Right cardiac atrium (tissue), 5 donors: ENCODE results near the gene SLC22A4. TPM values are rescaled to one million over a fixed set of nuclear protein-coding genes. Genes with fewer than 3 reads are reported as not detected.

Experiments used
- ATAC-seq, 2 donors: fragments of 200-7000 bp; cut with Tn5 transposase; one replicate each; pipeline versions ENCODE4 v1.8.0 to v1.9.1; 2020; ENCODE audit warnings: moderate library complexity in 2 of 2, mild to moderate bottlenecking in 1 of 2
- DNase-seq, 3 donors: peaks; one replicate each; pipeline ENCODE4 v3.0.0-alpha.2; 2020
- H3K27ac ChIP-seq: one replicate; pipeline ENCODE4 v1.5.1; 2013; ENCODE audit warnings: mild to moderate bottlenecking, low read length, control low read depth, moderate library complexity
- H3K27me3 ChIP-seq: one replicate; pipeline ENCODE4 v1.6.1; 2013; ENCODE audit not compliant: control insufficient read depth, insufficient read depth
- H3K4me1 ChIP-seq: one replicate; pipeline ENCODE4 v1.6.1; 2013; ENCODE audit warnings: low read length; ENCODE audit not compliant: control insufficient read depth, insufficient read depth
- H3K4me3 ChIP-seq: one replicate; pipeline ENCODE4 v1.5.1; 2013; ENCODE audit warnings: low read length, control low read depth
- H3K9me3 ChIP-seq: one replicate; pipeline ENCODE4 v1.6.1; 2013; ENCODE audit warnings: low read length; ENCODE audit not compliant: control insufficient read depth
- WGBS: extraction: QIAGEN DNeasy Blood & Tissue Kit; methylation state at CpG from one replicate; pipeline ENCODE4 v1.1.7; 2013; 5-methylcytosine and 5-hydroxymethylcytosine counted together
- intact Hi-C, 4 donors: fragments of 100-400 bp; cut with DNase I; formaldehyde crosslinking; loops; one replicate each; pipeline versions ENCODE4 v1.11.0 to v1.14.0; 2022 to 2023
- polyA plus RNA-seq: library from polyadenylated mRNA; stranded (reverse); fragments of 200-250 nt; gene quantifications from one replicate; pipeline ENCODE4 v1.2.3, GENCODE V29; 2013
- total RNA-seq, 4 donors: library from RNA; stranded (reverse); fragmentation: NEBNext Ultra II Directional; extraction: Animal tissue kit (Norgen Biotek cat#: 25700); gene quantifications; one replicate each; pipeline ENCODE4 v1.2.1, GENCODE V29; 2021
- donor health status: healthy with polysubstance abuse.
- donor health status: DM: no; HTN: yes; CAD: no.
- donor health status: DM: no; HTN: no; CAD: no.
- donor health status: DM: no; HTN: yes; CAD: no; lungs with severe emphysema.
- donor health status: DM: yes; HTN: yes; CAD: no.

Gene SLC22A4
- total and polyA plus RNA-seq, 5 donors = 0.86 to 6.5 (median 2.1) TPM

DNA sequence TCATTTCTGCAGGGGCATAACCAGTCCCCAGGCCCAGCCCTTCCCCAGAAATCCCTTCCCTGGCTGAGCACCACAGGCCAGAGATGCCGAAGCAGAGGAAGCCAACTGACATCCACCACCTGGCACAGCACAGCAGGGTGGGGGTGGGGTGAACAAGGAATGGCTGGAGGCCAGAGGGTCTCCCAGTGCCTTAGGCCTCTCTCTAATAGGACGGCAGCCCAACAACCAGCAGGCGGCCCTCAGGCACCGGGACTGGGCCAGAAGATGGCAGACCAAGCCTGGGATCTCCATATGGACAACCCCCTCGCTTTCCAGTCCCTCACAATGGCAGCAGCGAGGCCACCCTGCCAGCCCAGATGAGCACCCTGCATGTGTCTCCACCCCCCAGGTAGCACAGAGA, 23.5 kb upstream of the SLC22A4 start:
- peak in 2 of 3 donors; percentile 7 to 44 for DNase-seq
- intact Hi-C loops = no loop called here
- ATAC-seq = no peak
- 90% methylated on average over 6 of the region's 6 CpGs for WGBS
- no peaks in the 10 kb centered on the region for H3K27me3 ChIP-seq
- H3K4me3 ChIP-seq = no peak overlapping the region
- H3K4me1 ChIP-seq = peaks cover 4% of the 10 kb centered on the region
- H3K9me3 ChIP-seq = no peaks in the 10 kb centered on the region
- H3K27ac ChIP-seq = no peak overlapping the region

DNA sequence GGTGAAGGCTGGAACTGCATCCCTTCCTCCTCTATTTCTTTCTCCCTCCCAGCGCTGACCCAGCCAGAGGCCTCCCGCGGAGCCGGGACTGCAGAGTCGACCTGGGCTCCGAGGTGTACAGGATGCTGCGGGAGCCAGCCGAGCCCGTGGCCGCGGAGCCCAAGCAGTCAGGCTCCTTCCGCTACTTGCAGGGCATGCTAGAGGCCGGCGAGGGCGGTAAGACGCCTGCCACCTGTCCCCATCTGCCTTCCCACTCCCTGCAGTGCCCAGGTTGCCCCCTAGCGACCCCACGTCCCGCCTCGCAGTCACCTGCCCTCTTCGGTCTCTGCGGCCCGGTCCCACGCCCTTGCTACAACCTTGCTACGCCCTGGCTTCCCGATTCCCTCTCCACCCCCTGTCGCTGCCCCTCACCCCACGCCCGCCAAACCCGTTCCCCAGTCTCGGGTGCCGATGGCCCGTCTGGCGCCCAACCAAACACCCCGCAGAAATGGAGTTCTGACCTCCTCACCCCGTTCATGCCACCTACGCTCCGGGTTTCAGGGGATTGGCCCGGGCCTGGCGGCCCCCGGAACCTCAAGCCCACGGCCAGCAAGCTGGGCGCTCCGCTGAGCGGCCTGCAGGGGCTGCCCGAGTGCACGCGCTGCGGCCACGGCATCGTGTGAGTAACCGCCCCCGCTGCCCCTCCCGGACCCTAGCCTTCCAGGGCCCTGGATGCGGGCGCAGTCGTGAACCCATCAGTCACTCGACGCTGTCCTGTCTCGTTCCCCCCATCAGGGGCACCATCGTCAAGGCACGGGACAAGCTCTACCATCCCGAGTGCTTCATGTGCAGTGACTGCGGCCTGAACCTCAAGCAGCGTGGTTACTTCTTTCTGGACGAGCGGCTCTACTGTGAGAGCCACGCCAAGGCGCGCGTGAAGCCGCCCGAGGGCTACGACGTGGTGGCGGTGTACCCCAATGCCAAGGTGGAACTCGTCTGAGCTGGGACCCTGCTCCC, 22.6 kb upstream of the SLC22A4 start:
- no peak overlapping the region for H3K27ac ChIP-seq
- H3K4me1 ChIP-seq = no peaks in the 10 kb centered on the region
- ATAC-seq (peak; percentile 4 to 15), DNase-seq (peak; percentile 24 to 61 (median 60))
- no peaks in the 10 kb centered on the region for H3K27me3 ChIP-seq
- WGBS = 77% methylated on average over 77 of the region's 77 CpGs
- intact Hi-C loops = no loop called here
- H3K4me3 ChIP-seq = no peak overlapping the region
- H3K9me3 ChIP-seq = no peaks in the 10 kb centered on the region

DNA sequence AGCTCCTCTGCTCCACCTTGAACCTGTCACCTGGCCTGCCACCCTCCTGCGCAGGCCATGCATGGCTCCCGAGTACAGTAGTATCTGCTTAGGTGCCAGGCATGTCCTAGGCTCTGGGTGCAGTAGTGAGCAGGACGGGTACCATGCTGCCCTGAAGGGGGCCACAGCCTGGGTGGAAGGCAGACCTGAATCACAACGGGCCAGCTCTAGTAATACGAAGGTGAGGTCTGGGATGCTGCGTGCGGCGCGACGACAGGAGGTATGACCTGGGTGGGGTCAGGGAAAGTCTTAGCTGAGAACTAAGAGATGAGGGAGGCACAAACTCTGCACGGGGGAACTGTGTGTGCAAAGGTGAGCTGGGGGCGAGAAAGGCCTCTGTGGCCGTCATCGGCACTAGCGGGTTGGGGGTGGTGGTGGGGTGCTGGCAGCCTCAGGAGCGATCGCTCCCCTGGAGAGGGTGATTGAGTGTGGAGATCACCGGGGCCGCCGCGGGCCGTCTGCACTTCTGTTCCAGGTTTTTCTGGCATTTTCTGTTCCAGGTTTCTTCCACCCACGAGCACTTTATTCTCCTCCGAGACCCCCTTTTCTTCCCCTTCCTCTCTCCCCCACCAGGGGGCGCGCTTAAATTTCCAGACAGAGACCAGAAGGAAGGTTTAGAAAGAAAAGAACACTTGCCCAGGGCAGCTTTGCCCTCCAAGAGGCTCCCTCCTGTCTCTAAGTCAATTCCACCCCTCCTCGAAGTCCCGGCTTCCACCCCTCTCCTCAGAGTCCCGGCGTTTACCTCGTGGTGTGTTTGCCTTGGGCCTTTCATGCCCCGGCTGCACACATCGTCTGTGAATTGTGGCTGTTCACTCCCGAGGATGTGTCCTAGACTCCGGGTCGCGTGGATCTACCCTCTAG, 21.6 kb upstream of the SLC22A4 start:
- H3K27ac ChIP-seq = no peak overlapping the region
- DNase-seq (peak; percentile 57 to 83 (median 80)), ATAC-seq (peak in 1 of 2 donors; percentile 8)
- 57% methylated on average over 37 of the region's 37 CpGs for WGBS
- H3K4me1 ChIP-seq = no peaks in the 10 kb centered on the region
- intact Hi-C loops = no loop called here
- H3K9me3 ChIP-seq = no peaks in the 10 kb centered on the region
- no peaks in the 10 kb centered on the region for H3K27me3 ChIP-seq
- H3K4me3 ChIP-seq = peak overlapping the region; percentile 9

DNA sequence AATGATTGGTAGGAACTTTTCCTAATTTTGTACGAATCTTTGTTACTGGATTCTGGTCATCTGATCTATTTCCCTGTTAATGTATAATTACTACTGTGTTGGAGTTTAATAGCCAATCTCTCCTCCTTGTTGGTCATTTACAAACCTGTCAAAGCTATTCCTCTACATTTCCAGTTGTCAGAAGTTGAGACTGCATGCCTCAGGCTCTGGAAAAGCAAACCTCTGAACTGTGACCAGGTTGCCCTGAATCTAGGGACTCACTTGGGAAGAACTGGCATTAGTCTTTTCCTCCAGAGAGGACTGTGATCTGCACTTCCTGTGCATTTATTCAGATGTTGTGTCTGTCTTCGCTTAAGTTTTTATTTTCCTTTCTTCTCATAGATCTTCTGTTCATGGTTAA, 20.6 kb upstream of the SLC22A4 start:
- no peaks in the 10 kb centered on the region for H3K9me3 ChIP-seq
- ATAC-seq (no peak), DNase-seq (no peak)
- H3K27me3 ChIP-seq = no peaks in the 10 kb centered on the region
- H3K4me3 ChIP-seq = no peak overlapping the region
- WGBS = 80% methylated on average over 2 of the region's 2 CpGs
- H3K27ac ChIP-seq = no peak overlapping the region
- intact Hi-C loops = no loop called here
- H3K4me1 ChIP-seq = no peaks in the 10 kb centered on the region

DNA sequence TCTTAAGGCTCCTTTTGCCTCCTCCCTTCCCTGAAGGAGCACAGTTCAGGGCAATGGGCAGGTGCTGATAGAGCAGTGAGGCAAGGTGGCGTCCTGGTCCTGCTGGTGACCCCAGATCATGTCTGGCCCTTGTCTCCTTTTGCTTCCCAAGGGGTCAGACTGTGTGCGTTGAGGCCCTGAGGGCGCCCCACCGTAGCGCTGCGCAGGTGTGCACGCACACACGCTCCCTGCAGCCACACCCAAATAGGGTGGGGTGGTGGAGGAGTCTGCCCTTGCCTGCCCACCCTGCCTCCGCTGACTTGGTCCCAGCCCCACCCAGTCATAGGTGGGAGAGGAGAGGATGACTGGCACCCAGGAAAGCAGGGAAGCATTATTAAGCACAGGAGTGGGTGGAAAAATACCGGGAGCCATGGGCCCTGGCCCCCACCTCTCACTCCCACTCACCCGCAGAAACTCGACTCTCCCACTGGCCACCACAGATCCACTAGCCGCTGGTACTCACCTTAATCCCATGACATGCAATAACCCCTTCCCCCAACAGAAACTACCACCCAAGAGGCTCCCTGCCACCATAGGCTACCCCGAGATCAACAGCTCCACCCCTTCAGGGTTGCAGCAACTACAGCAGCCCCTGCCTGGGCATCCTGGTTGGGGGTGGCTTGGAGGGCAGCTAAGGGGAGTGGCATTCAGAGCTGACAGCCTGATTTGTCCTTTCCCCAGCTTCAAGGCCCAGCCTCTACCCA, 20.0 kb upstream of the SLC22A4 start:
- WGBS = 93% methylated on average over 14 of the region's 14 CpGs
- DNase-seq (peak in 2 of 3 donors; percentile 7 to 58), ATAC-seq (no peak)
- no peak overlapping the region for H3K4me3 ChIP-seq
- intact Hi-C loops = no loop called here
- H3K4me1 ChIP-seq = no peaks in the 10 kb centered on the region
- no peaks in the 10 kb centered on the region for H3K9me3 ChIP-seq
- no peaks in the 10 kb centered on the region for H3K27me3 ChIP-seq
- no peak overlapping the region for H3K27ac ChIP-seq

DNA sequence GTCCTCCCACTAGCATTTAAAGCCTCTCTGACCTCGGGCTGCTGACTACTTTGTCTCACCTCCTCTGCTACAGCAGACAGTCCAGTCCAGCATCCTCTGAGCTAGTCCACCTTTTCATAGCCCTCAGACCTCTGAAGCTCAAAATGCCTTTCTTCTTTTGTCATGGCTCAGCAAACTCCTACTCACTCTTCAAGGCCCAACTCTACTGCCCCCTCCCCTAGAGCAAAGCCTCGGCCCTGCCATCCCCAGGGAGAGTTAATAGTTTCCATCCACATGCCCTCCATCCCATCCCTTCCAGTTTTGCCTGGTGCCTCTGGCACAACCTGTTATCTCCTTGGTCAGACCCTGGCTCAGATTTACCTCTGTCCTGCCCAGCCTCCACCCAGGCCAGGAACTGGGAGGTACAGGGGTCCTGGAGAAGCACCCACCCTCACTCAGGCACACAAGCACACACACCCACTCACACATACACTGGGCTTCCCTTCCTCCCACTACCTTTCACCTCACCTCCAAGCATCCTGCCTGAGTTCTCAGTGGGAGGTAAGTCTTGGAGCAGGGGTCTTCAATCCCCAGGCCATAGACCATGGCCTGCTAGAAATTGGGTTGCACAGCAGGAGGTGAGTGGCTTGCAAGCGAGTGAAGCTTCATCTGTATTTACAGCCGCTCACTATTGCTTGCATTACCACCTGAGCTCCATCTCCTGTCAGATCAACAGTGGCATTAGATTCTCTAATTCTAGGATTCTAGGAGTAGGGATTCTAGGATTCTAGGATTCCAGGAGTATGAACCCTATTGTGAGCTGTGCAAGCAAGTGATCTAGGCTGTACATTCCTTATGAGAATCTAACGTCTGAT, 18.6 kb upstream of the SLC22A4 start:
- H3K27me3 ChIP-seq = no peaks in the 10 kb centered on the region
- H3K27ac ChIP-seq = no peak overlapping the region
- peak in 1 of 3 donors; percentile 2 for DNase-seq
- H3K4me1 ChIP-seq = no peaks in the 10 kb centered on the region
- H3K4me3 ChIP-seq = no peak overlapping the region
- H3K9me3 ChIP-seq = no peaks in the 10 kb centered on the region
- intact Hi-C loops = no loop called here
- no peak for ATAC-seq
- 82% methylated on average over 5 of the region's 5 CpGs for WGBS

DNA sequence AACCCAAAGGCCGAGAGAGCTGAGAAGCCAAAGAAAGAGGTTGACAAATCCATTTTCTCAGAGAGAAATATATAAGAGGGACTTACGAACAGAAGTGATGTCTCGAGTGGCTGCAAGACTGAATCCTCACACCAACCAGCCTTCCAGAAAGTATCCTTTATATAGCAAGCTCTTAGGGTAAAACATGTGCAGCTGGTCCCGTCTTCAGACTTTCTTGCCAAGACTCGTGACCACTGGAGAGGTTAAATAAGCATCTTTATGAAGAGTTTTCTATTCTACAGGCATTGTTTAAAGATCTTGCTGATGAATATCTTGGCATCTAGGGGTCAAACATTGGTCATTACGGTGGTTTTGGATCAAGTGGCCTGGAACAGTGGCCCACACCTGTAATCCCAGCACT, 16.9 kb upstream of the SLC22A4 start:
- intact Hi-C loops = no loop called here
- Histone ChIP-seq H3K4me3 (no peak overlapping the region), H3K9me3 (no peaks in the 10 kb centered on the region), H3K4me1 (no peaks in the 10 kb centered on the region), H3K27me3 (no peaks in the 10 kb centered on the region), H3K27ac (no peak overlapping the region)
- 85% methylated on average over 6 of the region's 6 CpGs for WGBS
- ATAC-seq = no peak
- no peak for DNase-seq

DNA sequence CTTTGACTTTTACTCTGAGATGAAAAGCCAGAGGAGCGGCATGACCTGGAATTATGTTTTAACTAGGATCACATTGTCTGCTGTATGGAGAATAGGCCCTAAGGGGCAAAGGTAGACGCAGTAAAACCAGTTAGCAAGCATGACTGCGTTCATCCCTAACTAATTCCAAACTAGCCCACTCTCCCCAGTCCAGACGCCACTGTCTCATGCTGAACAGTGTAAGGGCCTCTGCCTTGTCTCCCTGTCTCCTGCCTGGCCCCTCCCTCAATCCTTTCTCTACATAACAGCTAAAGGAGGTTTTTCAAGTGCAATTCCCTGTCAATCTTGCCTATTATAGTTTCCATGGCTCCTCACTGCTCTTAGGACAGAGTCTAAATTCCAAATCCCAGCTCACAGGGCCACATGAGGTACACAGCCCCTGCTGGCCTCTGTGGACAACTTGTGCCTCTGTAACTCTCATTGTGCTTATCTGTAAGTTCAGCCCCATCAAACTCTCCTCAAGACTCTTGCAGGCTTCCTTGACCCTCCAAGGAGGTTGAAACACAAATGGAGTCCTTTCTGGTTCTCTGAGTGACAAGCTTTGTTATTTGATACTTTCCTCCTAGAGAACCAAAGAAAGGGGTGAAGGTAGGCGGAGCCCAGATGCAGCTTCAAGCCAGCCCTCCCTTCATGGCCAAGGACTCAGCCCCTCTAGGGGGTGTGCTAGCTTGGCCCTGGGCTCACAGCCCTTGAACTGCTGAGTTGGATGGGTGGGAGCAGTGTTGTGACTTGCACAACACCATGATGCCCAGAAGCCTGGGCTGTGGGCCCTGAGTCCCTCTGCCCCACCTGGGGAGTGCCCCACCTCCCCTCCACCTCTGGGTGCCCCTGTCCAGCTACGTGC, 16.0 kb upstream of the SLC22A4 start:
- Histone ChIP-seq H3K9me3 (no peaks in the 10 kb centered on the region), H3K4me3 (no peak overlapping the region), H3K27ac (no peak overlapping the region), H3K27me3 (no peaks in the 10 kb centered on the region), H3K4me1 (no peaks in the 10 kb centered on the region)
- no peak for ATAC-seq
- intact Hi-C loops = no loop called here
- peak in 1 of 3 donors; percentile 8 for DNase-seq
- 94% methylated on average over 6 of the region's 6 CpGs for whole genome bisulfite sequencing

DNA sequence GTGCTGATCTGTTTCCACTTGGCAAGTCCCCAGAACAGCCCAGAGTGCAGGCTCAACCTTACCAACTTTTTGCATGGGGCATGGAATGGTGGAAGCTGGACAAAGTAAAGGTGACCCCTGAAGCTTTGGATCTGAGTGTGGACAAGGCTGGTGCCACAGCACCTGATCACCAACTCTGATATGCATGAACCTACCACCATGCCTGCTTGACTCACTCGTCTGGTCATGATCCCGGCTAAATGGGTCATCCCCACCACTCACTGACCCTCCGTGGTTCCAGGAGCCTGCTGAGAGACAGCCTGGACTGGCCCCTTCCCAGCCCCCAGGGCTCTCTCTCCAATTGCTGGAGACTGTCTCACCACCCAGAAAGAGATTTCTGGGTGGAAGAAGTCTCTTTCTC, 14.4 kb upstream of the SLC22A4 start:
- no peak for ATAC-seq
- 87% methylated on average over 3 of the region's 3 CpGs for WGBS
- intact Hi-C loops = loop anchor here in 1 of 4 donors (10.0 kb wide), 1 partner anchor 45 kb away; no protein-coding TSS in a partner anchor

More for the DNA sequence above, 14.4 kb upstream of the SLC22A4 start:
- Histone ChIP-seq H3K27me3 (no peaks in the 10 kb centered on the region), H3K4me3 (no peak overlapping the region), H3K9me3 (no peaks in the 10 kb centered on the region), H3K4me1 (no peaks in the 10 kb centered on the region), H3K27ac (no peak overlapping the region)
- DNase-seq = peak in 1 of 3 donors; percentile 1
